ENCODE results near the gene ZFP1. TPM values are rescaled to one million over a fixed set of nuclear protein-coding genes. Genes with fewer than 3 reads are reported as not detected.

ZFP1 gene
- total and polyA plus RNA-seq, 9 of the 15 experiments (the other 6 are each of a cell fraction or from before 2014, with no cell fraction given) = 2.6 to 14.7 (median 11.6) TPM

GRCh38 chr16:75192606-75193264, 44.4 kb downstream of the ZFP1 start:
- Histone ChIP-seq H4K20me1 (replicated peaks; ENCODE audit: control insufficient read depth, insufficient read depth, low read length) (no peaks in the 10 kb centered on the region), H3K9me3 (replicated peaks; ENCODE audit: control insufficient read depth, insufficient read depth, low read depth, low read length) (no peaks in the 10 kb centered on the region), H3K27ac (ENCODE audit: extremely low read depth, low read depth, low read length) (no peak overlapping the region), H3K27me3 (ENCODE audit: control insufficient read depth in 2 of 2, insufficient read depth in 2 of 2, low read length in 2 of 2) (peaks cover 58 to 67% of the 10 kb centered on the region in 2 experiments), H3K4me1 (replicated peaks in 1 of 2; ENCODE audit: control insufficient read depth in 2 of 2, insufficient read depth in 2 of 2, low read length in 2 of 2) (peaks cover 0 to 2% of the 10 kb centered on the region in 2 experiments; a peak in 2 of 5 replicates), H3K36me3 (ENCODE audit: control insufficient read depth, insufficient read depth, low read length) (no peaks in the 10 kb centered on the region), H3K9ac (ENCODE audit: insufficient read depth in 1 of 2, low read depth in 2 of 2, low read length in 2 of 2) (no peak overlapping the region), H3K4me3 (no peak overlapping the region), H3K9me1 (ENCODE audit: control insufficient read depth, insufficient read depth, low read length) (no peaks in the 10 kb centered on the region), H3K79me2 (ENCODE audit: control insufficient read depth, insufficient read depth, low read length) (no peaks in the 10 kb centered on the region), H3K4me2 (ENCODE audit: insufficient read depth, low read length) (no peak overlapping the region), H2AFZ (ENCODE audit: low read depth, low read length) (no peak overlapping the region)
- intact Hi-C loops (cut with micrococcal nuclease) (no loop called here), in situ Hi-C loops (cut with MboI) (no loop called here)
- no TSS peak for BruUV-seq (replicated peaks)
- WGBS (ENCODE audit: insufficient coverage, low coverage, missing lambda C conversion rate) = 45% methylated on average over 21 of the region's 21 CpGs
- ATAC-seq (no peak), FAIRE-seq (no peak), DNase-seq (ENCODE audit: extremely low read depth in 1 of 4, low spot score in 3 of 4) (no peak)
- no peak for TF ChIP-seq PTBP1 (IDR thresholded peaks at IDR 0.05; ENCODE audit: low read depth, low read length)
- no peak for TF ChIP-seq HMG20B (CRISPR knock-in tag; IDR thresholded peaks at IDR 0.05)
- no peak for TF ChIP-seq ZFP91 (CRISPR knock-in tag; IDR thresholded peaks at IDR 0.05)
- no peak for TF ChIP-seq PHB (CRISPR knock-in tag; IDR thresholded peaks at IDR 0.05)
- TF ChIP-seq ZNF280B (CRISPR knock-in tag; IDR thresholded peaks at IDR 0.05) = no peak
- no peak for TF ChIP-seq MTF1 (CRISPR knock-in tag; IDR thresholded peaks at IDR 0.05; ENCODE audit: borderline replicate concordance)
- no peak for TF ChIP-seq SNRNP70 (optimal IDR thresholded peaks at IDR 0.05; ENCODE audit: low read depth, low read length)
- no peak for TF ChIP-seq TCF3 (CRISPR knock-in tag; IDR thresholded peaks at IDR 0.05)
- no peak for TF ChIP-seq SP1 (CRISPR knock-in tag; IDR thresholded peaks at IDR 0.05)
- ChIA-PET CTCF (ENCODE audit: low intra/inter-chr PET ratio) (interaction anchor here (0.6 kb wide), 1 partner anchor 38 kb away, joined by 3 read pairs; no protein-coding TSS in a partner anchor), POLR2A (no interaction called here)

All from K562 (cell line).